MG63 (cell line): ENCODE measurements around the gene FUZ. TPM values are rescaled to one million over a fixed set of nuclear protein-coding genes. Genes with fewer than 3 reads are reported as not detected.

Experiments
- DNase-seq: peaks from one replicate; pipeline ENCODE4 v3.0.0-alpha.2; 2020
- H3K27me3 ChIP-seq: fragments of 250-450 bp; sonication (Bioruptor Pico); 2 replicates; pipeline ENCODE4 v1.5.1; 2020; ENCODE audit warnings: mild to moderate bottlenecking, moderate library complexity
- H3K36me3 ChIP-seq: fragments of 250-450 bp; sonication (Bioruptor Pico); 2 replicates; pipeline ENCODE4 v1.5.1; 2020; ENCODE audit warnings: mild to moderate bottlenecking, moderate library complexity
- H3K4me3 ChIP-seq: fragments of 250-450 bp; sonication (Bioruptor Pico); 2 replicates; pipeline ENCODE4 v1.5.1; 2020; ENCODE audit warnings: mild to moderate bottlenecking, moderate library complexity
- H3K9me3 ChIP-seq: fragments of 250-450 bp; sonication (Bioruptor Pico); 2 replicates; pipeline ENCODE4 v1.5.1; 2020; ENCODE audit warnings: mild to moderate bottlenecking, moderate library complexity
- total RNA-seq: library from RNA; depleted of rRNA; stranded (reverse); fragments of >200 nt; shearing (Covaris generic); gene quantifications from 2 replicates; pipeline ENCODE4 v1.2.3, GENCODE V29; 2014; ENCODE audit warnings: low replicate concordance

FUZ gene
- total RNA-seq, 1 experiment from 2014 or later: 31.4 TPM

- no peaks in the 10 kb centered on the region for H3K9me3 ChIP-seq
- no peaks in the 10 kb centered on the region for H3K27me3 ChIP-seq
- peaks cover 48% of the 10 kb centered on the region for H3K36me3 ChIP-seq
- no peak for DNase-seq
- H3K4me3 ChIP-seq: no peak overlapping the region
Observed at GRCh38 chr19:49840736-49841249, 27.7 kb upstream of the FUZ start.

GRCh38 chr19:49840321-49840720 is 27.2 kb upstream of the FUZ start:
- peaks cover 53% of the 10 kb centered on the region for H3K36me3 ChIP-seq
- H3K27me3 ChIP-seq: no peaks in the 10 kb centered on the region
- no peak overlapping the region for H3K4me3 ChIP-seq
- H3K9me3 ChIP-seq: no peaks in the 10 kb centered on the region
- no peak for DNase-seq

DNA sequence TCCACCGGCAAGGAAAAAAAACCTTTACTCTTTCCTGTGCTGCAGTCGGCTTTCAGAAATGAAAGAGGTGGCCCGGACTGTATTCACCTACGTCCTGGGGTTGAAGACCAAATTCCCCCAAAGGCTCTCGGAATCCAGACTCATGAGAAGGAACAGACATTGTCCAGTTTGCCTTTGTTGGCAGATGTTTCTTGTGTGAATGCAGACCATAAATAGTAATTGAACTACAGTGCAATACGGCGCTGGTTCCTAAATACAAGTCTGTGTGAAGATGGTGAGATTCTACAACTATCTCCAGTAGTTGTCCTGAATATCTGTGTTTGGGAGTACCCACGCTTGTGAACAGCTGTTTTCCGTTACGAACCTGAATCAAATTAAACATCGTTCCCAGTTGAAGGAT is 26.6 kb upstream of the FUZ start:
- Histone ChIP-seq H3K9me3 (no peaks in the 10 kb centered on the region), H3K27me3 (no peaks in the 10 kb centered on the region), H3K36me3 (peaks cover 59% of the 10 kb centered on the region), H3K4me3 (no peak overlapping the region)
- no peak for DNase-seq

DNA sequence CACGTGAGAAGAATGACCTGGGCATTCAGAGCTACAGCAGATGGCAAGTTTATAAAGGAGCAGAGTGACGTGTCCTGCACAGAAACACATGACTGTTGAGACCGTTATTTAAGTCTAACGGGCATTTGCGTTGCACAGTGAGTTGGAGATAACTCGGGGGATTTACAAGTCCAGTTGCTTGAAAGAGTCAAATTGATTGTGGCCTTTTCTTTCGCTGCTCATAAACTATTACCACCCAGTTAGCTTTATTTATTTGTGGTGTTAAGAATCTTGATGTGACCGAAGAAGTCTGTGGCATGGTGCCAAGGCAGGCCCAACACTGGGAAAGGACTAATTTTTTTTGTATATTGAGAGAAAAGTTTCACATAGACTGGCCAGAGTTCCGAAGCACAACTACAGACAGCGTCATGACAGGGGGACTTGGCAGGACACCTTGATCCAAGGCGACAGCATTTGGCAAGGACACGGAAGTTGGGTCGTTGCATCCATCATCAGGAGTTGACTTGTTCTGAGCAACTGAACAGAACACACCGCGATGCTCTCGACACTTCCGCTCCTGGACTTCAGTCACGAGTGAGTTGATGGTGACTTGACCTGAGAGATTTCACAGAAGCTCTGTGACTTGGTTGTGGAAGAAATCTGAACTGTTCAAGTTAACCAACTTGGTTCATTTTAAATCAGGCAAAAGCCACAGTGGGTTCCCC is 25.9 kb upstream of the FUZ start:
- DNase-seq: no peak
- Histone ChIP-seq H3K9me3 (no peaks in the 10 kb centered on the region), H3K4me3 (no peak overlapping the region), H3K36me3 (peaks cover 65% of the 10 kb centered on the region), H3K27me3 (no peaks in the 10 kb centered on the region)

GRCh38 chr19:49837425-49837824 is 24.3 kb upstream of the FUZ start:
- H3K9me3 ChIP-seq: no peaks in the 10 kb centered on the region
- no peaks in the 10 kb centered on the region for H3K27me3 ChIP-seq
- peaks cover 81% of the 10 kb centered on the region for H3K36me3 ChIP-seq
- H3K4me3 ChIP-seq: no peak overlapping the region
- no peak for DNase-seq

DNA sequence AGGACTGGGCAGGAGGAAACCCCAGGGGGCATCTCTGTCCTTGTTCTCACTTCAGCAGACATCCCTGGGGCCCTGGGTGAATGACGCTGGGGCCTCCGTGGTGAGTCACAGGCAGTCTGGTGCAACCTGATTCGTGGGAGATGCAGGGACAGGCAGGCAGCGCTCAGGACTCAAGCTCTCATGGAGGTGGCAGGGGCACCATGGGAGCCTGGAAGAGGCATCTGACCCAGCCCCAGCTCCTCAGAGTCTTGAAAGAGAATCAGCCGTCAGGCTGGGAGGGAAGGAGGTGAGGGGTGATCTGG is 23.9 kb upstream of the FUZ start:
- H3K4me3 ChIP-seq: no peak overlapping the region
- H3K36me3 ChIP-seq: peaks cover 85% of the 10 kb centered on the region
- no peak for DNase-seq
- H3K9me3 ChIP-seq: no peaks in the 10 kb centered on the region
- no peaks in the 10 kb centered on the region for H3K27me3 ChIP-seq

- peaks cover 91% of the 10 kb centered on the region for H3K36me3 ChIP-seq
- H3K4me3 ChIP-seq: no peak overlapping the region
- no peaks in the 10 kb centered on the region for H3K9me3 ChIP-seq
- DNase-seq: no peak
- no peaks in the 10 kb centered on the region for H3K27me3 ChIP-seq
Observed at GRCh38 chr19:49836176-49837008, 23.3 kb upstream of the FUZ start.

- Histone ChIP-seq H3K4me3 (no peak overlapping the region), H3K36me3 (peaks cover 94% of the 10 kb centered on the region), H3K27me3 (no peaks in the 10 kb centered on the region), H3K9me3 (no peaks in the 10 kb centered on the region)
- DNase-seq: no peak
Observed at GRCh38 chr19:49835562-49835961, 22.5 kb upstream of the FUZ start.

GRCh38 chr19:49833599-49833998 is 20.5 kb upstream of the FUZ start:
- Histone ChIP-seq H3K9me3 (no peaks in the 10 kb centered on the region), H3K36me3 (peaks cover 80% of the 10 kb centered on the region), H3K4me3 (no peak overlapping the region), H3K27me3 (no peaks in the 10 kb centered on the region)
- DNase-seq: no peak

DNA sequence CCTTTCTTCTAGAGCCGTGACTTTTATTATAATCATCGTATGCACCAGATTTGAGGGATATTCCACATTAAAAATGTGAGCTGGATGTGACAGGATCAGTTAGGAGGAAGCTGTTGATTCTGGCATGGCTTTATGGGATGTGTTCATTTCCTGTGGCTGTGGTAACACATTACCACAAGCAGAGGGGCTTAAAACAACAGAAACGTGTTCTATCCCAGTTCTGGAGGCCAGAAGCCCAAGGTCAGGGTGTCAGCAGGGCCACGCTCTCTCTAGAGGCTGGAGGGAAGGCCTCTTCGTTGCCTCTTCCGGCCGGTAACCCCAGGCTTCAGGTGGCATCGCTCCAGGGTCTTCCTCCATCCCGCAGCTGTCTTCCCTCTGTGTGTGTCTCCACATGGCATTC is 19.5 kb upstream of the FUZ start:
- Histone ChIP-seq H3K4me3 (no peak overlapping the region), H3K36me3 (peaks cover 74% of the 10 kb centered on the region), H3K9me3 (no peaks in the 10 kb centered on the region), H3K27me3 (no peaks in the 10 kb centered on the region)
- no peak for DNase-seq

- Histone ChIP-seq H3K27me3 (no peaks in the 10 kb centered on the region), H3K4me3 (no peak overlapping the region), H3K36me3 (peaks cover 67% of the 10 kb centered on the region), H3K9me3 (no peaks in the 10 kb centered on the region)
- no peak for DNase-seq
Observed at GRCh38 chr19:49831592-49831991, 18.5 kb upstream of the FUZ start.

GRCh38 chr19:49830766-49831165 is 17.7 kb upstream of the FUZ start:
- Histone ChIP-seq H3K4me3 (no peak overlapping the region), H3K27me3 (no peaks in the 10 kb centered on the region), H3K36me3 (peaks cover 59% of the 10 kb centered on the region), H3K9me3 (no peaks in the 10 kb centered on the region)
- DNase-seq: no peak

DNA sequence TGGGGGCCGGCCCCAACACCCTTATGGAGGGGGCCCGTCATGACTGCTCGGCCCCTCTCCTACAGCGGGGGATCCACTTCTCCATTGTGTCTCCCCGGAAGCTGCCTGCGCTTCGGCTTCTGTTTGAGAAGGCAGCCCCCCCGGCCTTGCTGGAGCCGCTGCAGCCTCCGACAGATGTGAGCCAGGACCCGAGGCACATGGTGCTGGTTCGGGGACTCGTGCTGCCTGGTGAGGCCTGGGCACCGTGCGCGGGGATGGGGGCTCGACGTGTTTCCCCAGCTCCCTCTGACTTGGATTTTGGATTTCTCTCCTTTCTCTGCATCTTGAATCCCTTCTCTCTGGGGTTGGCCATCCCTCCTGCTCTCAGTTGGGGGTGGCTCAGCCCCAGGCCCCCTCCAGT is 16.6 kb upstream of the FUZ start:
- Histone ChIP-seq H3K27me3 (no peaks in the 10 kb centered on the region), H3K4me3 (no peak overlapping the region), H3K9me3 (no peaks in the 10 kb centered on the region), H3K36me3 (peaks cover 54% of the 10 kb centered on the region)
- DNase-seq: no peak

DNA sequence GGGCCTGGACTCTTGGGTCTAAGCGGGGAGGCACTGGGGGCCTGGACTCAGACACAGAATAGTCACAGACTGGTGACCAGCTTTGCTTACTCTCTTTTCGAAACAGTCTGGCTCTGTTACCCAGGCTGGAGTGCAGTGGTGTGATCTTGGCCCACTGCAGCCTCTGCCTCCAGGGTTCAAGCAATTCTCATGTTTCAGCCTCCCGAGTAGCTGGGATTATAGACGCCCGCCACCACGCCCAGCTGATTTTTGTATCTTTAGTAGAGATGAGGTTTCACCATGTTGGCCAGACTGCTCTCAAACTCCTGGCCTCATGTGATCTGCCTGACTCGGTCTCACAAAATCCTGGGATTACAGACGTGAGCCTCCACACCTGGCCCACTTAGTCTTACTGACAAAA is 16.1 kb upstream of the FUZ start:
- H3K36me3 ChIP-seq: peaks cover 51% of the 10 kb centered on the region
- DNase-seq: no peak
- no peaks in the 10 kb centered on the region for H3K27me3 ChIP-seq
- H3K4me3 ChIP-seq: no peak overlapping the region
- H3K9me3 ChIP-seq: no peaks in the 10 kb centered on the region

GRCh38 chr19:49827034-49827433 is 13.9 kb upstream of the FUZ start:
- Histone ChIP-seq H3K27me3 (no peaks in the 10 kb centered on the region), H3K36me3 (peaks cover 44% of the 10 kb centered on the region), H3K4me3 (no peak overlapping the region), H3K9me3 (no peaks in the 10 kb centered on the region)
- no peak for DNase-seq

DNA sequence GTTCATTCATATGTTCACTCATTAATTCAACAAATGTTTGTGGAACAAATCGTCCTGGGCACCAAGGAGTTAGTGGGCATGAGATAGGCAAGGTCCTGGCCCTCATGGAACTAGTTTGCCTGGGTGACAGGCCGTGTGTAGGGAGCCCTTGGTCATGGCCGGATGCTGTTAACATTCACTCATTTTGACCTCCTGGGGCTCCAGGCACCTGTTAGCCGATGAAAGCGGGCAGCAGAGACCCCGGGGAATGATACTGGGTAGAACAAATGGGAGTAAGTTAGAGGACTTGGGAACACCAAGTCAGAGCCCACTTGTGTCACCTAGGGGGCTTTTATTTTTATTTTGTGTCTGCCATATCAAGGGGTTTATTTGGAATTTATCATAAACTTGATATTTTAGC is 11.6 kb upstream of the FUZ start:
- Histone ChIP-seq H3K4me3 (no peak overlapping the region), H3K36me3 (peaks cover 37% of the 10 kb centered on the region), H3K27me3 (no peaks in the 10 kb centered on the region), H3K9me3 (no peaks in the 10 kb centered on the region)
- DNase-seq: no peak

GRCh38 chr19:49823472-49823871 is 10.4 kb upstream of the FUZ start:
- no peaks in the 10 kb centered on the region for H3K27me3 ChIP-seq
- H3K36me3 ChIP-seq: peaks cover 36% of the 10 kb centered on the region
- H3K9me3 ChIP-seq: no peaks in the 10 kb centered on the region
- no peak for DNase-seq
- H3K4me3 ChIP-seq: no peak overlapping the region

DNA sequence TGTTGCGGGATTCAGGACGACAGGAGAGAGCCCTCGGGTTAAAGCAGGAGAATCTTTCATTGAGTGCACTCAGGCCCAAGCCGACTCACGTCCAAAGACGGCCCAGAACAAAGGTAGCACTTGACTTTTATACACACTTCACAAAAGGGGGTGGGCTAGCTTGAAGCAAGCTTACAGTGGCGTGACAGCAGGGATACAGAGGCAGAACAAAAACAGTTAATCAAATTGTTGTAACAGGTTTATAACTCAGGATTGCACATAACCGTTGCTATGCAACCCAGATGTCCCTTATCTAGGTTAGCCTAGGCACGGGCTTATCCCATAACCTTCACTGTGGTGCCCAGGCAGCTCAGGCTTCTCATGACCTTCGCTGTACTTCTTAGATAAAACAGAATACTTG is 7.0 kb upstream of the FUZ start:
- DNase-seq: no peak
- Histone ChIP-seq H3K9me3 (no peaks in the 10 kb centered on the region), H3K4me3 (no peak overlapping the region), H3K36me3 (peaks cover 31% of the 10 kb centered on the region), H3K27me3 (no peaks in the 10 kb centered on the region)
